ENCODE measurements around the gene SHC3. TPM values are rescaled to one million over a fixed set of nuclear protein-coding genes. Genes with fewer than 3 reads are reported as not detected.

The SHC3 gene
- total and polyA plus RNA-seq, 2 of the 4 experiments (the other 2 are of a cell fraction): 4.5 to 13.3 TPM

DNA sequence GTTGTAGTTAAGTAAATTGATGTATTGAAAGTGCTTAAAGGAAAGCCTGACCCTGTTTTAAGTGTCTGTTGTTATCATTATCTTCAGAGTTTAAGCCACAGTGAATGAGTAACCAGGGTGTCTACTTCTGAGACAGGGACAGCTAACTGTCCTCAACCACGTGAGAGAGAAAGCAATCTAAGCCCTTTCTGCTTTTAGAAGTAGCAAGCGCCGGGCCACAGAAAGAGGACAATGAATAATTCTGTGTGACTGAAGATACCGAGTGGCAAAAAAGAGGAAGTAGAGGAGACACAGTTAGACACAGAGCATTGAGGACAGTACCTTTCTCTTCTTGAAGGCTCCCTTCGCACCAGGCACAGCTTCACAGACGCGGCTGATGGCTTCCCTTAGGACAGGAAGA lies 101.1 kb downstream of the SHC3 start:
- H3K4me3 ChIP-seq (ENCODE audit: insufficient read depth, low read depth, low read length): no peak overlapping the region
- H4K8ac ChIP-seq (ENCODE audit: low read depth in 2 of 2, low read length in 2 of 2): no peak overlapping the region
- H3K14ac ChIP-seq (replicated peaks; ENCODE audit: low read depth, low read length): no peak overlapping the region
- H3K4ac ChIP-seq (ENCODE audit: low read depth, low read length): no peak overlapping the region; the same call in 1 of the 2 replicates
- no peak overlapping the region for H2BK20ac ChIP-seq (ENCODE audit: low read depth, low read length)
- dilution Hi-C loops (cut with HindIII; ENCODE audit: low sequenced_read_pairs, unreplicated experiment) (no loop called here), intact Hi-C loops (cut with micrococcal nuclease) (no loop called here), in situ Hi-C loops (cut with MboI; ENCODE audit: low sequenced_read_pairs) (no loop called here)
- no peak overlapping the region for H3K4me2 ChIP-seq (ENCODE audit: low read depth, low read length)
- no CpG with 5 or more reads among the region's 7 CpGs for WGBS, 2 experiments (ENCODE audit: extremely low coverage in 2 of 2, insufficient read length in 1 of 2)
- no TSS peak for BruUV-seq (replicated peaks)
- ChIA-PET CTCF (no interaction called here), POLR2A (ENCODE audit: unreplicated experiment) (no interaction called here)
- DNase-seq (no peak), ATAC-seq (ENCODE audit: low read depth) (no peak)
- no peak overlapping the region for H3K27ac ChIP-seq (ENCODE audit: insufficient read depth, low read length)
- no peak overlapping the region for H3K23ac ChIP-seq (ENCODE audit: low read depth, low read length)
- no peak overlapping the region for H2BK120ac ChIP-seq (ENCODE audit: low read depth, low read length)
- no peaks in the 10 kb centered on the region for H4K20me1 ChIP-seq (ENCODE audit: insufficient read depth, low read length)
- no peak overlapping the region for H4K91ac ChIP-seq (ENCODE audit: insufficient read depth, low read depth, low read length)
- H3K36me3 ChIP-seq (ENCODE audit: control insufficient read depth, insufficient read depth, low read length): peaks cover 14% of the 10 kb centered on the region
- no peak overlapping the region for H2AK5ac ChIP-seq (ENCODE audit: low read depth, low read length)
- H4K5ac ChIP-seq (ENCODE audit: low read depth, low read length): no peak overlapping the region
- H2AFZ ChIP-seq (replicated peaks; ENCODE audit: low read length, poor library complexity): no peak overlapping the region
- H3K9me1 ChIP-seq (ENCODE audit: insufficient read depth, low read length): peaks cover 10% of the 10 kb centered on the region
- H3K9me3 ChIP-seq (ENCODE audit: control insufficient read depth, insufficient read depth, low read length): no peaks in the 10 kb centered on the region
- H2BK15ac ChIP-seq (ENCODE audit: low read depth, low read length): no peak overlapping the region
- no peak overlapping the region for H3K56ac ChIP-seq (ENCODE audit: extremely low read depth, insufficient read depth, low read length)
- no peak overlapping the region for H2AK9ac ChIP-seq (replicated peaks; ENCODE audit: low read depth, low read length, poor library complexity)
- H3K27me3 ChIP-seq (ENCODE audit: control insufficient read depth, insufficient read depth, low read length): no peaks in the 10 kb centered on the region
- H3K9ac ChIP-seq (ENCODE audit: low read depth, low read length): no peak overlapping the region
- TF ChIP-seq CEBPB (IDR thresholded peaks at IDR 0.05; ENCODE audit: low read depth, low read length): no peak
- no peak for TF ChIP-seq SMC3 (IDR thresholded peaks at IDR 0.05; ENCODE audit: low read depth, low read length)
- TF ChIP-seq, protein P1, sequence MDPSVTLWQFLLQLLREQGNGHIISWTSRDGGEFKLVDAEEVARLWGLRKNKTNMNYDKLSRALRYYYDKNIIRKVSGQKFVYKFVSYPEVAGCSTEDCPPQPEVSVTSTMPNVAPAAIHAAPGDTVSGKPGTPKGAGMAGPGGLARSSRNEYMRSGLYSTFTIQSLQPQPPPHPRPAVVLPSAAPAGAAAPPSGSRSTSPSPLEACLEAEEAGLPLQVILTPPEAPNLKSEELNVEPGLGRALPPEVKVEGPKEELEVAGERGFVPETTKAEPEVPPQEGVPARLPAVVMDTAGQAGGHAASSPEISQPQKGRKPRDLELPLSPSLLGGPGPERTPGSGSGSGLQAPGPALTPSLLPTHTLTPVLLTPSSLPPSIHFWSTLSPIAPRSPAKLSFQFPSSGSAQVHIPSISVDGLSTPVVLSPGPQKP (IDR thresholded peaks at IDR 0.05; ENCODE audit: borderline replicate concordance, low read depth, low read length): no peak
- no peak for TF ChIP-seq MAFK (IDR thresholded peaks at IDR 0.05; ENCODE audit: low read depth, low read length)
- no peak for TF ChIP-seq RCOR1 (IDR thresholded peaks at IDR 0.05; ENCODE audit: insufficient replicate concordance, low read length)
- TF ChIP-seq, protein P2, sequence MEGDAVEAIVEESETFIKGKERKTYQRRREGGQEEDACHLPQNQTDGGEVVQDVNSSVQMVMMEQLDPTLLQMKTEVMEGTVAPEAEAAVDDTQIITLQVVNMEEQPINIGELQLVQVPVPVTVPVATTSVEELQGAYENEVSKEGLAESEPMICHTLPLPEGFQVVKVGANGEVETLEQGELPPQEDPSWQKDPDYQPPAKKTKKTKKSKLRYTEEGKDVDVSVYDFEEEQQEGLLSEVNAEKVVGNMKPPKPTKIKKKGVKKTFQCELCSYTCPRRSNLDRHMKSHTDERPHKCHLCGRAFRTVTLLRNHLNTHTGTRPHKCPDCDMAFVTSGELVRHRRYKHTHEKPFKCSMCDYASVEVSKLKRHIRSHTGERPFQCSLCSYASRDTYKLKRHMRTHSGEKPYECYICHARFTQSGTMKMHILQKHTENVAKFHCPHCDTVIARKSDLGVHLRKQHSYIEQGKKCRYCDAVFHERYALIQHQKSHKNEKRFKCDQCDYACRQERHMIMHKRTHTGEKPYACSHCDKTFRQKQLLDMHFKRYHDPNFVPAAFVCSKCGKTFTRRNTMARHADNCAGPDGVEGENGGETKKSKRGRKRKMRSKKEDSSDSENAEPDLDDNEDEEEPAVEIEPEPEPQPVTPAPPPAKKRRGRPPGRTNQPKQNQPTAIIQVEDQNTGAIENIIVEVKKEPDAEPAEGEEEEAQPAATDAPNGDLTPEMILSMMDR (conservative IDR thresholded peaks at IDR 0.05; ENCODE audit: low read depth, low read length): no peak
- no peak for TF ChIP-seq BHLHE40 (IDR thresholded peaks at IDR 0.05; ENCODE audit: low read depth, low read length)
- TF ChIP-seq, protein P3, sequence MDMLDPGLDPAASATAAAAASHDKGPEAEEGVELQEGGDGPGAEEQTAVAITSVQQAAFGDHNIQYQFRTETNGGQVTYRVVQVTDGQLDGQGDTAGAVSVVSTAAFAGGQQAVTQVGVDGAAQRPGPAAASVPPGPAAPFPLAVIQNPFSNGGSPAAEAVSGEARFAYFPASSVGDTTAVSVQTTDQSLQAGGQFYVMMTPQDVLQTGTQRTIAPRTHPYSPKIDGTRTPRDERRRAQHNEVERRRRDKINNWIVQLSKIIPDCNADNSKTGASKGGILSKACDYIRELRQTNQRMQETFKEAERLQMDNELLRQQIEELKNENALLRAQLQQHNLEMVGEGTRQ (IDR thresholded peaks at IDR 0.05; ENCODE audit: low read depth, low read length): no peak
- TF ChIP-seq MAZ (IDR thresholded peaks at IDR 0.05; ENCODE audit: borderline replicate concordance, low read depth, low read length): no peak
- no peak for TF ChIP-seq NFE2L2 (IDR thresholded peaks at IDR 0.05; ENCODE audit: low read depth, low read length)
- no peak for TF ChIP-seq CHD1 (IDR thresholded peaks at IDR 0.05; ENCODE audit: low read depth, low read length)
- H3K18ac ChIP-seq (ENCODE audit: low read depth, low read length): peak overlapping the region; percentile 68; the same call in 1 of the 2 replicates
- peaks cover 12% of the 10 kb centered on the region for H3K4me1 ChIP-seq (ENCODE audit: control insufficient read depth, insufficient read depth, low read length)
- no peak overlapping the region for H2BK5ac ChIP-seq (ENCODE audit: low read depth, low read length, poor library complexity, severe bottlenecking)
- peaks cover 6 to 7% of the 10 kb centered on the region in 2 experiments; a peak in 3 of 4 replicates for H3K79me1 ChIP-seq (ENCODE audit: low read depth in 1 of 2, low read length in 2 of 2)
